Gastroesophageal sphincter (tissue), 3 donors: ENCODE measurements around the gene KLLN.

Source experiments
- CTCF ChIP-seq, 4 experiments: fragments of 200-600 bp in 2 of 4; fragments of 450-650 bp in 2 of 4; sonication (generic) in 1 of 4; IDR thresholded peaks; one replicate each; pipeline ENCODE4 v1.5.1; 2017 to 2019; ENCODE audit warnings: antibody characterized with exemption in 4 of 4, mild to moderate bottlenecking in 2 of 4, moderate library complexity in 2 of 4
- POLR2A ChIP-seq, 2 donors: fragments of 450-650 bp; IDR thresholded peaks; one replicate each; pipeline ENCODE4 v1.6.1; 2017; ENCODE audit warnings: antibody characterized with exemption in 2 of 2, mild to moderate bottlenecking in 2 of 2, moderate library complexity in 1 of 2
- POLR2AphosphoS5 ChIP-seq: sonication (generic); formaldehyde crosslinking; IDR thresholded peaks from one replicate; pipeline ENCODE4 v1.6.1; 2017; ENCODE audit warnings: antibody characterized with exemption

- TF ChIP-seq CTCF (IDR thresholded peaks at IDR 0.05): no peak
- TF ChIP-seq POLR2A (IDR thresholded peaks at IDR 0.05): no peak
- no peak for TF ChIP-seq POLR2AphosphoS5
Measured at GRCh38 chr10:87842220-87842641, 21.1 kb downstream of the KLLN start.
